Fibroblast of lung (primary cell): ENCODE results near the gene ZW10. TPM values are rescaled to one million over a fixed set of nuclear protein-coding genes. Genes with fewer than 3 reads are reported as not detected.
"Not testable (repeated sequence)": the region's sequence is repeated elsewhere in the genome, so short reads cannot be mapped to it uniquely, and the experiment has no call there.

Source experiments
- DNase-seq, 2 donors: peaks; one replicate each; pipeline versions ENCODE4 v3.0.0 to v3.0.0-alpha.2; 2010; ENCODE audit warnings: low read depth in 2 of 2
- H2AFZ ChIP-seq: 2 replicates; pipeline ENCODE4 v1.5.1; 2012; ENCODE audit warnings: low read length, control low read depth, inconsistent platforms
- H3K27ac ChIP-seq: 2 replicates; pipeline ENCODE4 v1.5.1; 2011; ENCODE audit warnings: low read length, control low read depth; ENCODE audit not compliant: insufficient read depth
- H3K27me3 ChIP-seq: 2 replicates; pipeline ENCODE4 v1.5.1; 2011; ENCODE audit warnings: mild to moderate bottlenecking, low read length; ENCODE audit not compliant: control insufficient read depth, insufficient read depth
- H3K36me3 ChIP-seq: 2 replicates; pipeline ENCODE4 v1.5.1; 2011; ENCODE audit warnings: low read length; ENCODE audit not compliant: control insufficient read depth, insufficient read depth
- H3K4me1 ChIP-seq: 2 replicates; pipeline ENCODE4 v1.5.1; 2011; ENCODE audit warnings: low read length; ENCODE audit not compliant: control insufficient read depth, insufficient read depth; ENCODE audit errors: extremely low read depth
- H3K4me2 ChIP-seq: 2 replicates; pipeline ENCODE4 v1.5.1; 2011; ENCODE audit warnings: low read length, control low read depth; ENCODE audit not compliant: insufficient read depth; ENCODE audit errors: extremely low read depth
- H3K4me3 ChIP-seq, 4 experiments: fragments of 200-600 bp in 1 of 4; sonication (generic) in 1 of 4; replicated peaks in 1 of 4; 2 replicates each; pipeline ENCODE4 v1.5.1; 2011 to 2016; ENCODE audit warnings: low read length in 4 of 4, low read depth in 3 of 4, mild to moderate bottlenecking in 3 of 4, control low read depth in 2 of 4, inconsistent platforms in 1 of 4, mixed read lengths in 1 of 4; ENCODE audit not compliant: insufficient read depth in 1 of 4; ENCODE audit errors: control extremely low read depth in 1 of 4
- H3K79me2 ChIP-seq: 2 replicates; pipeline ENCODE4 v1.5.1; 2012; ENCODE audit warnings: mild to moderate bottlenecking, low read length, inconsistent platforms; ENCODE audit not compliant: control insufficient read depth, insufficient read depth
- H3K9ac ChIP-seq: 2 replicates; pipeline ENCODE4 v1.5.1; 2011; ENCODE audit warnings: mild to moderate bottlenecking, low read length, control low read depth; ENCODE audit not compliant: insufficient read depth
- H3K9me3 ChIP-seq: 2 replicates; pipeline ENCODE4 v1.5.1; 2012; ENCODE audit warnings: low read depth, low read length; ENCODE audit not compliant: control insufficient read depth, insufficient read depth
- H4K20me1 ChIP-seq: 2 replicates; pipeline ENCODE4 v1.5.1; 2011; ENCODE audit warnings: low read length; ENCODE audit not compliant: control insufficient read depth, insufficient read depth; ENCODE audit errors: extremely low read depth
- CTCF ChIP-seq, 2 donors: IDR thresholded peaks in 1 of 2; conservative IDR thresholded peaks in 1 of 2; 1 replicate in 1 of 2; 2 replicates in 1 of 2; pipeline ENCODE4 v1.5.1; 2011 to 2012; ENCODE audit warnings: low read length in 2 of 2, control low read depth in 1 of 2, inconsistent platforms in 1 of 2, low read depth in 1 of 2, mild to moderate bottlenecking in 1 of 2
- EZH2 ChIP-seq: IDR thresholded peaks from 2 replicates; pipeline ENCODE4 v1.5.1; 2012; ENCODE audit warnings: low read length, control low read depth, mild to moderate bottlenecking; ENCODE audit errors: missing control alignments
- polyA plus RNA-seq, 2 donors: library from polyadenylated mRNA; depleted of rRNA in 1 of 2; stranded (reverse) in 1 of 2; unstranded in 1 of 2; fragments of >200 nt; gene quantifications; 2 replicates each; pipeline ENCODE4 v1.2.1, GENCODE V29; 2011 to 2012; ENCODE audit warnings: missing spikeins in 1 of 2
- total RNA-seq: library from RNA; depleted of rRNA; stranded (reverse); fragments of >200 nt; gene quantifications from 2 replicates; pipeline ENCODE4 v1.2.1, GENCODE V29; 2014

The ZW10 gene
- total and polyA plus RNA-seq, 2 donors (not counting 1 experiment from before 2014, with no cell fraction given): 13.5 to 15.4 TPM

GRCh38 chr11:113705871-113706655 is 67.4 kb downstream of the ZW10 start, which contains the start of gene TMPRSS5:
TSS of gene TMPRSS5 (minus strand) at chr11:113706308. CDS start at chr11:113706224, 84 bp downstream.
- H3K9ac ChIP-seq: no peak within 1 kb of the TSS
- no peak for TF ChIP-seq CTCF (conservative IDR thresholded peaks at IDR 0.05 in 1 of 2, IDR thresholded peaks at IDR 0.05 in 1 of 2; ENCODE audit: low read depth in 1 of 2, low read length in 2 of 2)
- no peak for TF ChIP-seq EZH2
- H3K36me3 ChIP-seq: no peaks in the 10 kb centered on the region
- no peaks in the 10 kb centered on the region for H4K20me1 ChIP-seq
- H2AFZ ChIP-seq: no peak within 1 kb of the TSS
- no peak within 1 kb of the TSS for H3K4me3 ChIP-seq
- no peaks in the 10 kb centered on the region for H3K27me3 ChIP-seq
- DNase-seq: no peak
- no peak within 1 kb of the TSS for H3K4me2 ChIP-seq
- no peaks in the 10 kb centered on the region for H3K9me3 ChIP-seq
- no peak within 1 kb of the TSS for H3K27ac ChIP-seq
- no peaks in the 10 kb centered on the region for H3K79me2 ChIP-seq
- no peaks in the 10 kb centered on the region for H3K4me1 ChIP-seq

- not testable (repeated sequence) for H3K79me2 ChIP-seq, H3K4me1 ChIP-seq
Observed at GRCh38 chr11:113703551-113703950, 69.9 kb downstream of the ZW10 start.

GRCh38 chr11:113701491-113701890 is 72.0 kb downstream of the ZW10 start:
- no peaks in the 10 kb centered on the region for H3K79me2 ChIP-seq

More at GRCh38 chr11:113703551-113703950, 69.9 kb downstream of the ZW10 start:
- not testable (repeated sequence) for H3K27ac ChIP-seq, H3K4me3 ChIP-seq, H3K9me3 ChIP-seq, H3K36me3 ChIP-seq, H4K20me1 ChIP-seq, H3K9ac ChIP-seq, H2AFZ ChIP-seq, H3K27me3 ChIP-seq, DNase-seq, H3K4me2 ChIP-seq

More at GRCh38 chr11:113701491-113701890, 72.0 kb downstream of the ZW10 start:
- H3K9me3 ChIP-seq: no peaks in the 10 kb centered on the region
- no peak overlapping the region for H3K9ac ChIP-seq
- no peak for TF ChIP-seq CTCF (conservative IDR thresholded peaks at IDR 0.05 in 1 of 2, IDR thresholded peaks at IDR 0.05 in 1 of 2; ENCODE audit: low read depth in 1 of 2, low read length in 2 of 2)
- no peak for TF ChIP-seq EZH2
- no peak overlapping the region for H2AFZ ChIP-seq
- no peaks in the 10 kb centered on the region for H3K36me3 ChIP-seq
- no peak overlapping the region for H3K4me2 ChIP-seq
- H3K27ac ChIP-seq: no peak overlapping the region
- H4K20me1 ChIP-seq: no peaks in the 10 kb centered on the region
- H3K4me1 ChIP-seq: no peaks in the 10 kb centered on the region
- no peaks in the 10 kb centered on the region for H3K27me3 ChIP-seq
- DNase-seq: no peak
- no peak overlapping the region for H3K4me3 ChIP-seq
